MM.1S (cell line): ENCODE data around the gene EVA1C.

Experiments used
- DNase-seq: peaks from one replicate; pipeline ENCODE4 v3.0.0-alpha.2; 2015
- H2AFZ ChIP-seq: fragments of 300-600 bp; sonication (generic); 2 replicates; pipeline ENCODE4 v1.6.0; 2016; ENCODE audit warnings: antibody characterized with exemption, low read length
- H3F3A ChIP-seq: fragments of 300-600 bp; sonication (generic); 2 replicates; pipeline ENCODE4 v1.6.1; 2016; ENCODE audit warnings: mild to moderate bottlenecking, antibody characterized with exemption, low read length, moderate library complexity, mixed read lengths; ENCODE audit not compliant: insufficient read depth
- H3K27ac ChIP-seq: fragments of 300-600 bp; sonication (generic); 2 replicates; pipeline ENCODE4 v1.5.1; 2016; ENCODE audit warnings: mild to moderate bottlenecking, low read length
- H3K27me3 ChIP-seq: fragments of 300-600 bp; sonication (generic); replicated peaks from 2 replicates; pipeline ENCODE4 v1.6.0; 2016; ENCODE audit warnings: low read length; ENCODE audit not compliant: insufficient read depth
- H3K36me3 ChIP-seq: fragments of 300-600 bp; sonication (generic); replicated peaks from 2 replicates; pipeline ENCODE4 v1.6.1; 2016; ENCODE audit warnings: mild to moderate bottlenecking, low read length, mixed read lengths; ENCODE audit not compliant: insufficient read depth
- H3K4me1 ChIP-seq: fragments of 300-600 bp; sonication (generic); 2 replicates; pipeline ENCODE4 v1.6.1; 2016; ENCODE audit warnings: low read length, mixed read lengths
- H3K4me2 ChIP-seq: fragments of 300-600 bp; sonication (generic); 2 replicates; pipeline ENCODE4 v1.6.0; 2016; ENCODE audit warnings: low read depth, low read length
- H3K4me3 ChIP-seq: fragments of 300-600 bp; sonication (generic); 2 replicates; pipeline ENCODE4 v1.5.1; 2016; ENCODE audit warnings: low read length, mixed read lengths
- H3K79me2 ChIP-seq: fragments of 300-600 bp; sonication (generic); 2 replicates; pipeline ENCODE4 v1.6.1; 2016; ENCODE audit warnings: mixed run types, low read length, mixed read lengths
- H3K9ac ChIP-seq: fragments of 300-600 bp; sonication (generic); 2 replicates; pipeline ENCODE4 v1.6.1; 2016; ENCODE audit warnings: low read length, mixed read lengths
- H3K9me2 ChIP-seq: fragments of 300-600 bp; sonication (generic); replicated peaks from 2 replicates; pipeline ENCODE4 v1.6.1; 2016; ENCODE audit warnings: mild to moderate bottlenecking, low read length, mixed read lengths; ENCODE audit not compliant: insufficient read depth
- H3K9me3 ChIP-seq: fragments of 300-600 bp; sonication (generic); replicated peaks from 2 replicates; pipeline ENCODE4 v1.6.1; 2016; ENCODE audit warnings: mild to moderate bottlenecking, low read length, mixed read lengths; ENCODE audit not compliant: insufficient read depth
- H4K20me1 ChIP-seq: fragments of 300-600 bp; sonication (generic); 2 replicates; pipeline ENCODE4 v1.6.1; 2016; ENCODE audit warnings: mild to moderate bottlenecking, low read length, moderate library complexity, mixed read lengths; ENCODE audit not compliant: insufficient read depth
- CTCF ChIP-seq: fragments of 300-600 bp; sonication (generic); IDR thresholded peaks from 2 replicates; pipeline ENCODE4 v1.5.1; 2016; ENCODE audit warnings: antibody characterized with exemption, low read length, mixed read lengths
- EZH2 ChIP-seq: fragments of 300-600 bp; sonication (generic); optimal IDR thresholded peaks from 2 replicates; pipeline ENCODE3; 2017; ENCODE audit warnings: low read depth, mild to moderate bottlenecking, antibody characterized with exemption, low read length, mixed read lengths
- EZH2phosphoT487 ChIP-seq: fragments of 300-600 bp; sonication (generic); IDR thresholded peaks from 2 replicates; pipeline ENCODE4 v1.6.1; 2018; ENCODE audit warnings: antibody characterized with exemption, low read length

The EVA1C gene

DNA sequence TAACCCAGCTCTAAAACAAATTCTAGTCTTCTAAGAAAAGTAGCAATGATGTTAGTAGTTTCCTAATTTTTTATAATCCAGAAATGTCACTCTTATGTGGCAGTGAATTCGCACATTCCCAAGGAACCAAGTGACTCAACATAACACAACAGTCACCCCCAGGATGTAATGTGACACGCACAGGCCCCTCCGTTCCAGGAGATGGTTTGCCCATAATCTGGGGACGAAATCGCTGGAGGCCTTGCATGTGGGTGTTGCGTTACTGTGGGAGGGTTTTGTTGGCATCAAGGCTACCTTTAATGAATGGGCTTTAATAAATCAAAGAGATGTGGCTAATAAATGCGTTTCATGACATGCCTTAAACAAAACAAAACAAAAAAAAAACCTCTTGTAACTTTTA lies 50.9 kb downstream of the EVA1C start:
- H3K27ac ChIP-seq = no peak overlapping the region
- no peaks in the 10 kb centered on the region for H3K27me3 ChIP-seq
- H3K9ac ChIP-seq = no peak overlapping the region

DNA sequence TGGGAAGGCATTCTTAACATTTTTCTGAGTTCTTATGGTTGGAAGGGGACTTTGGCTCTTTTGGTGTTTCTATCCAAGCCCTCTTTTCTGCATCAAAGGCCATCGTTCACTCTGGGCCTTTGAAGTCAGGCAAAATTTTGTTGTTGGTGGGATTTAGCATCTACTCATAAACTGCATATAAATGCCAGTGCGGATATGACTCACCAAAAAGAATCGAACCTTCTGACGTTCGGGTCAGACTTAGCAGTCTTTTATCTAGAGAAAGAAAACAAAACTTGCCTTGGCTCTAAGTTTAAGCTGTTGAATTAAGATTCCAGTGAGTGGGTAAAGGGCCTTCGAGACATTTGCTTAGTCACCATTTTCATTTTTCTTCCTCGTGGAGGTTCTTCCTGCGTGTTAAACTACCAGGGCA lies 51.4 kb downstream of the EVA1C start:
- Histone ChIP-seq H3K4me3 (no peak overlapping the region), H2AFZ (no peak overlapping the region), H3K4me1 (no peaks in the 10 kb centered on the region), H3K79me2 (no peaks in the 10 kb centered on the region), H3K4me2 (no peak overlapping the region), H3K9me2 (no peaks in the 10 kb centered on the region), H3F3A (no peaks in the 10 kb centered on the region), H3K36me3 (no peaks in the 10 kb centered on the region), H3K9ac (no peak overlapping the region), H4K20me1 (no peaks in the 10 kb centered on the region), H3K9me3 (no peaks in the 10 kb centered on the region), H3K27ac (no peak overlapping the region), H3K27me3 (no peaks in the 10 kb centered on the region)
- no peak for DNase-seq
- TF ChIP-seq EZH2phosphoT487 (no peak), CTCF (no peak), EZH2 (no peak)

More for the DNA sequence above, 50.9 kb downstream of the EVA1C start:
- Histone ChIP-seq H3K9me3 (no peaks in the 10 kb centered on the region), H3K4me3 (no peak overlapping the region), H3K4me1 (no peaks in the 10 kb centered on the region), H3K36me3 (no peaks in the 10 kb centered on the region), H3F3A (no peaks in the 10 kb centered on the region), H3K79me2 (no peaks in the 10 kb centered on the region), H3K9me2 (no peaks in the 10 kb centered on the region), H2AFZ (no peak overlapping the region), H3K4me2 (no peak overlapping the region), H4K20me1 (no peaks in the 10 kb centered on the region)
- DNase-seq = no peak
- no peak for TF ChIP-seq CTCF
- no peak for TF ChIP-seq EZH2phosphoT487
- TF ChIP-seq EZH2 = no peak

- H3K4me1 ChIP-seq = no peaks in the 10 kb centered on the region
- no peak overlapping the region for H3K27ac ChIP-seq
- no peaks in the 10 kb centered on the region for H3K36me3 ChIP-seq
- no peak overlapping the region for H3K9ac ChIP-seq
- H3K4me3 ChIP-seq = no peak overlapping the region
- H3K27me3 ChIP-seq = no peaks in the 10 kb centered on the region
- no peaks in the 10 kb centered on the region for H4K20me1 ChIP-seq
- TF ChIP-seq EZH2phosphoT487 (no peak), EZH2 (no peak), CTCF (no peak)
- no peaks in the 10 kb centered on the region for H3K9me3 ChIP-seq
- H3K79me2 ChIP-seq = no peaks in the 10 kb centered on the region
- no peaks in the 10 kb centered on the region for H3K9me2 ChIP-seq
- no peak overlapping the region for H3K4me2 ChIP-seq
- H2AFZ ChIP-seq = no peak overlapping the region
- no peak for DNase-seq
- H3F3A ChIP-seq = no peaks in the 10 kb centered on the region
Measured at GRCh38 chr21:32467291-32467690, 54.8 kb downstream of the EVA1C start.
